GM18868 (cell line): ENCODE measurements around the gene AFF3.

ENCODE experiments used
- ATAC-seq: cut with Tn5 transposase; IDR thresholded peaks from one replicate; pipeline ENCODE4 v1.9.1; 2021; ENCODE audit warnings: mild to moderate bottlenecking, moderate library complexity; ENCODE audit not compliant: unreplicated experiment

Gene AFF3

DNA sequence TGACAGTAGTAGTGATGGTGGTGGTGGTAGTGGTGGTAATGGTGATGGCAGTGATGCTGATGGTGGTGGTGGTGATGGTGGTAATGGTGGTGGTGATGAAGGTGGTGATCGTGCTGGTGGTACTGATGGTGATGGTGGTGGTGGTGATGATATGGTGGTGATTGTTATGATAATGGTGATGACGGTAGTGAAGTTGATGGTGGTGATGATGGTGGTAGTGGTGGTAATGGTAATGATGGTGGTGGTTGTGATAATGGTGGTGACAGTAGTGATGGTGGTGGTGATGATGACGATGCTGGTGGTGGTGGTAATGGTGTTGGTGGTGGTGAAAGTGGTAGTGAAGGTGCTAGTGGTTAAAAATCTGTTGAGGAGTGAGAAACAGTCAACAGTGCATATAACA is 125.6 kb downstream of the AFF3 start:
- ATAC-seq: no peak

DNA sequence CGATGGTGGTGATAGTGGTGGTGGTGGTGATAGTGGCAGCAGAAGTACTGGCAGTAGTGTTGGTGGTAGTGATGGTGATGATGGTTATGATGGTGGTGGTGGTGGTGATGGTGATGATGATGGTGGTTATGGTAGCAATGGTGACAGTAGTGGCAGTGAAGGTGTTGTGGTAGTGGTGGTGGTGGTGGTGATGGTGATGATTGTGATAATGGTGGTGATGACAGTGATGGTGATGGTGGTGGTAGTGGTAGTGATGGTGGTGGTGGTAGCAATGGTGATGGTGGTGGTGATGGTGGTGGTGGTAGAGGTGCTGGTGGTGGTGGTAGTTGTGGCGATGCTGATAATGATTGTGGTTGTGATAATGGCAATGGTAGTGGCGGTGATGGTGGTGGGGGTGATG is 126.5 kb downstream of the AFF3 start:
- ATAC-seq: no peak

DNA sequence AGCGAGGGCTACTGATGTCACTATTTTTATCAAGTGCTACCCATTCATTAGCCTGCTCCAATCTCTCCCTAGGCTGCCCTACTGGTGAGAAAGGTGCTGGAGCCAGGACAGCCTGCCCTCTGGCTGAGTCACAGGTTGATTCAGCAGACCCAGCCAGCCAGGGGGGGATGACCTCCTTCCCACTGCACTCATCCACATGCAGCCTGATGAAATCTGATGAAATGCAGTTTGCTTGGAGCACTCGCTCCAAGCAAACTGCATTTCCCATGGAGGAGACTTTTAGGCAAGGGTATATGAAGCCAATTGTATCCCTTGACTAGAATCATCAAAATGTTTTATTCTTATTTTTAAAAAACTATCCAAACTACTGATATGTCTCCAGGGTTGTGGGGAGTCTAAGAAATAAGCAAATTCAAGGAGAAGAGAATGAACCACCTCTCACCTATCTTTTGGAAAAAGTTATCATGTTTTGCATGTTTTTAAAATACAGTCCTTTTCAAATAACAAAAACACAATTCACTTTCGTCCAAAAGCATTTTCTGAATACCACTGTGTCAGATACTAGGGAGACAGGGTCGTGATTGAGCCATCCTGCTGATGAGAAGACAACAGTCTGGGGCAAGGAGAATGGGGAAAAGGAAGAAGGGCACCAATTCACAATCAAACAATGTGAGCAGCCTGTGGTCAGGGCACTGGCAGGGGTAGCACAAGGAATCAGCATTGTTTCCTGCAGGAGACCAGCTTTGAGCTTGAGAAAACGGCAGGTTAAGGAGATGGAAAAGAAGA is 128.3 kb downstream of the AFF3 start:
- no peak for ATAC-seq

DNA sequence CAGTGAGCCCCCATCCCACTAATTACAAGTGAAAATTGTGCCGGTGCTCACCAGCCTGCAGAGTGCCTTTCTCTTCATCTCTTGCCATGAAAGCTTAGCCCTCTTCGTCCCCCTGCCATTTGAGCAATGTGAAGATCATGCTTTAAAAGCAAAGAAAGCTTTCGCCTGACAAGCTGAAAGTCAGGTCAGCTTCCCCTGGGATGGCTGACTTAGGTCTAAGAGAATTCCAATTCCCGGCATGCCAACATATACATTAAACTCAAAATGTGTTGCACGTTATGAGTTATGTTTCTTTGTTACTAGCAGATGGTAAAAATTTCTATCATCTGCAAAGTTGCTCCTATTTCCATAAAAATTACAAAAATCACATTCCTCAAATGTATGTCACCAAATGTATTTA is 129.8 kb downstream of the AFF3 start:
- ATAC-seq: no peak

DNA sequence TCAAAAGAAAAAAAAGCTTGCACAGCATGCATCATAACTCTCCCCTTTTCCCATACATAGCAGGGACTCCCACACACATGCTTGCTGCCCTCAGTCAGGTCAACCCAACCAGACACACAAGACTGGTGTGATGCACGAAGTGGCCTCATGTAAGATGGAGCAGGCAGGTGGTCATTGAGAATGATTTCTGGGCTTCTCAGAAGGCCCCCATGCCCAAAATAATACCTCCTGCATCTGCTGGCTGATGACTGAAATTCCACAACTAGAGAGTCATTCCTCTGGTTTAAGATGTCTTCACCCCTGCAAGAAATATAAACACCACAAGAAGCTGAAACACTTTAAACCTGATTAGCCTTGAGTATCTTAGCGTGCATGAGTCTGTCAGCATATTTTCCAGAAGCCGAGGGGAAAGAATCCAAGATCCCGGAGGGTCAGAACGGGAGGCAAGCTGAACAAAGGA is 131.1 kb downstream of the AFF3 start:
- ATAC-seq: no peak

DNA sequence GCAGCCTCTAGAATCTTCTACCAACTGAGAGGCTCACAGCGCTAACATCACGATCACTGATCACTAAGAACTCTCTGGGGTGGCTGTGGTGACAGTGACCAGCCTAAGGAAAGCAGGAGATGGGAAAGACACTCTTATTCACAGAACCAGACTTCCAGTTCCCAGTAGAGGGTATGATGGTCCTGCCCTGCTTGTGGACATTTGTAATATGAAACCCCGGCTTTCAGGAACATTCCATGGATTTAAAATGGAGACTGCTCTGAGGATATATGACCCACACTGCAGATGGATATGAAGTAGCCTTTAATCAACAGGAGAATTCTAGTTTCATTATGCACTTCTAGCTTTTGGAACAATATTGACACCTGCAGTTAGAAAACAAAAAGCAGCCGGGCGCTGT is 131.8 kb downstream of the AFF3 start:
- no peak for ATAC-seq

DNA sequence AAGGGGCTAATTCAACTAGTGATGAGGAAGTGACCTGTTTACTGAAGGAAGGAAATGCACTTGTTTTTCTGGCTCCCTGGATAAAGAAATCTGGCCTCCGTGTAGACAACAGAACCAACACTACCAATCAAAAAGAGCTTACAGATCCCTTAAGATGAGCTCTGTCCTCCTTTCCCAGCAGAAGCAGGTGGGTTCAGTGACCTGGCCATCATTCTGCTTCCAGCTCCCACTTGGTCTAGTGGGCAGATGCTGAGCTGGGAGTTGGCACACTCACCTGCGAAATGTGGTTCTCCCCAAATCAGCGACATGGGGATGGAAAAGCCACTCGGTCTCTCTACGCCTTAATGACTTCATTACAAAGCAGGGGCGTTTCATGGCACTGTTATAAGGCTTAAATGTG is 132.6 kb downstream of the AFF3 start:
- no peak for ATAC-seq

DNA sequence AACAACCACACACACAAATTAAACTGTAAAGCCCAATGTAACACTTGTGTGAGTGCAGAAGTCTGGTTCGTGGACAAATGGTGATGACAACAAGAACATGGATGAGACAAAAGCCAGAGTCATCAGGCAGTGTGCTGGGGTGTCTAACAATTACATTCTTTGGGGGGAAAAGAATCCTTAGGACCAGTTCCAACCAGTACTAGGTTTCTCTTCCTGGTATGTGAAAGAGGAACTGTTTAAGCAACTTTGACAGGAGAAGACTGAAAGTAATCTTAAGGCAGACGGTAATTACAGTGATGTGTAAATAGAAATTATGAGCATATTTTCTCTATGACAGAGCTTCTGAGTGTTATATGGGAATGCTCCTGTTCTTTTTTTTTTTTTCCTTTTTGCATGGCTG is 133.4 kb downstream of the AFF3 start:
- ATAC-seq: no peak

DNA sequence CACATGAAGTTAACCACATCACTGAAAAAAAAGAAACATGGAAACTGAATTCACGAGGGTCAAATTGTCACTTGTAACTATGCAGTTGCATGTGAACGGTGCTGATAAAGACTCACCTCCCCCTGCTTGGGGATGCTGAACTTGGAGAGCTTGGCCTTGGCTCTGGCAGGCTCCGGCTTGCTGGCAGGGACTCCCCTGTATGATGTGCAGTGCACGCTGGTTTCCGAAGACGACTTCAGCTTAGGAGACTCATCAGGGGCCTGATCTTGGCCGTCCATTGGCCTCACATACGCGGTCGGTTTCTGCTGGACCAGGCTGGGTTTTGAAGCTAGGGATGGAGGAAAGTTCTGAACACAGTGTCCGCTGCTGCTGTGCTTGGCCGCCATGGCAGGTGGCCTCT is 135.9 kb downstream of the AFF3 start:
- no peak for ATAC-seq

DNA sequence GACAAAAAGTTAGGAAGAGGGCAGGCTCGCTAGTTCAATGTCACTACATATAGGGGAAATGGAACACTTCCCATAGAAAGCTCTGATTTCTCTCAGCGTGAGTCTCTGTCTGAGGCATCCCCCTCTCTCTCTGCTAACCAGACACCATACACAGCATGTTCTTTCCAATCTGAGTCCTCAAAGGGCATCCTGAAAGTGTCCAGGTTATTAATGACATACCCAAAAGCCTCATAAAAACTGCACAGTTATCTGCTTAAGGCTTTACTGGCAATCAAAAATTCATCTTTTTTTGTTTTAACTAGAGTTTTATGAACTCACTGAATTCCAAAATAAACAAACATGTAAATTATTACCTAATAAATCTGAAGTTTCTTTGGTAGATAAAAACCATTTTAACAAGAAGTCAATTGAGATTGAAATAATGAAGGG is 137.4 kb downstream of the AFF3 start:
- ATAC-seq: no peak

DNA sequence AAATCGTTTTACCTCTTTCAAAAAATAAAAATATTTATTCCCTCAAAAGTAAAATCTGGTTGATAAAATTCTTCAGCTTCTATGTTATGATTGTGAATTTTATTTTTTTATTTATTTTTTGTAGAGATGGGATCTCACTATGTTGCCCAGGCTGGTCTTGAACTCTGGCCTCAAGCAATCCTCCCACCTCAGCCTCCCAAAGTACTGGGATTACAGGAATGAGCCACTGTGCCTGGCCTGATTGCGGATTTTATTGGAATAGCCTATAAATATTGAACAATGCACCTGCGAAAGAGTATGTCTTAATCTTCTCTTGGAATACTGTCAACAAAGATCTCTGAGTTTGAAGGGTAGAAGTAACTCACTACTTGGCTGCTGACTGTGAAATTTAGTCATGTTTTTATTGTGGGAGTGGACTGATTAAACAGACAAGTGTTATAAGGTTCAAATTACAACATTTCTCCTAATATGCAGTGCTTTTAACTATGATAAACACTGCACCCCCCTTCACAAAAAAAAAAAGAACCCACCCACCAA is 138.0 kb downstream of the AFF3 start:
- no peak for ATAC-seq

DNA sequence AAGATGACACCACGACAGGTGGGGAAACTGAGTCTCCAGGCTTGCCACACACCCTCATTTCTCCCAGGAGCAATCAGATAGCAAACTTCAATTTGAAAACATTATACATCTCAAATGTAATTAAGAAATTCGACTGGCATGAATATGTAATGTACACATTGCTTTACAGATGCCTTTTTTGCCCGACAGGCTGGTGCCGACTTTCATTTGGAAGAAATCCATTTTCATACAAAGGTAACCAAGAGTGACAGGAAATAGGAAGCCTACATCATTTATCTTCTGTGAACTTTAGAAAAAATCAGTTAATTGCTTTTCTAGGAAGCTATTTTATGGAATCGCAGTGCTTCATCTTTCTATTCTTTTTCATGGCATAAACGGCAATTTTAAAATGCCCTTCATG is 140.3 kb downstream of the AFF3 start:
- ATAC-seq: no peak

DNA sequence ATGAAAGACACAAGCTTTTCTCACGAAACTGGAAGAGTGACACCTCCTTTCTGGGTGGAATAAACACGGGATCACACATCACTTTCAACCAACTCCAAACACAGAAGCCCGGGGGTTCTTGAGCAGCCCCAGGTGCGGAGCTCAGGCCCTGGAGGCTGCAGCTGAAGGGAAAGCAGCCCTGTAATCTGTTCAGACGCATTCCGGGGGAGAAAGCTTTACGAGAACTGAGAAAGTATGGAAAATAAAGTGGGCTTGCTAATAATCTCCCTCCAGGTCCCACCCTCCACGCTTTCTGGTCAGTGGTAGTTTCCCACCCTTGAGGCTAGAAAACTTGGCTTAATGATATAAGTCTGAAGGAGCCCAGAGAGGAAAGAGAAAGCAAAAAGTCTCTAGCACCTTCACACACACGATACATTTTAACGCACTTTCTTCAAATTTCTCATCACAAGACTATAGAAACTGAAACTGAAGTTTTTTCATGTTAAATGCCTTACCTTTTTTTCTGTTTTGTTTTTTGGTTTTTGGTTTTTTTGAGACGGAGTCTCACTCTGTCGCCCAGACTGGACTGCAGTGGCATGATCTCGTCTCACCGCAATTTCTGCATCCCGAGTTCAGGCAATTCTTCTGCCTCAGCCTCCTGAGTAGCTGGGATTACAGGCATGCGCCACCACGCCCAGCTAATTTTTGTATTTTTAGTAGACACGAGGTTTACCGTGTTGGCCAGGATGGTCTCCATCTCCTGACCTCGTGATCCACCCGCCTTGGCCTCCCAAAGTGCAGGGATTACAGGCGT is 141.3 kb downstream of the AFF3 start:
- no peak for ATAC-seq

DNA sequence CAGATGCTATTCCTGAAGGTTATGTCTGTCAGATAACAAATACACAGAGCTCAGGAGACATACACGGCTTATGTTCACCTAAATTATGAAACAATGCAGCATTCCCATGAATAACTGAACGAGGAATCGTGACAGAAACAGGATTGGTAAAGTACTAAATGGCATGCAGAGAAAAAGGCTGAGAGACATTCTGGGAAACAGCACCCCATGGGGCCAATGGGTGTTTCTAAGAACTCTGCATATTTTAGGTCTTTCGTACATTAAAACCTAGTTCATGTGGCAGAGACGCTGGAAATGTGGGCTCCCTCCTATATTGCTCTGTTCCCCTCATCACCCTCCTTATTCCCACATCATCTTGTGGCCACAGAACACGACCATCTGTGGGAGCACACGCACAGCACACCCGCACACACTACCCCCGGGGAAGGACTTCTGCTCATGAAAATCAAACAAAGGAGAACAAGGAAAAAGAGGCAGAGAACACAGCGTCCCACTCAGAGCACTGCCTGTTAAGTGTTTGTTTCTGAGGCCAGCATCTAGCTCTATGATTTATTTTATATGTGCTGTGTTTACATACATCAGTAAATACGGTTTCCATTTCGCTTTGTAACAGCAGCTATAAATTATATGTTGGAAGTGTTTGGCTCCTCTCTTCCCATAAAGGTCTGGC is 143.6 kb downstream of the AFF3 start:
- ATAC-seq: no peak

DNA sequence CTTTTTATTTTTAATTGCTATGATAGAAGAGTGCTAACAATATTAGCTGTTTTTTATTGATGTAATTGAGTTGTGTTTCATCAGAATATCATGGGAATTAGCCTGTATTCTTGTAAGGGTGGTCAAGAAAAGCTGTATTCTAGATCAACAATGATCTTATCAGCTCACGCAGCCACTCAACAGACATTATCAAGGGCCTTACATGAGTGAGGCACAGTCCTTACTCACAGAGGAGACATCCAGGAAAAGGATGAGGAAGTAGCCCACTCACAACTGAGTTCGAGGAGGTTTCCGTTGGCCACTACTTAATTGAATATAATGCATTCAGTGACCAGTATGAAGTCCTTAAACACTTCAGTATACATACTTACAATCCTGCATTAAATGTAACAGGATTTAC is 152.5 kb downstream of the AFF3 start:
- no peak for ATAC-seq

DNA sequence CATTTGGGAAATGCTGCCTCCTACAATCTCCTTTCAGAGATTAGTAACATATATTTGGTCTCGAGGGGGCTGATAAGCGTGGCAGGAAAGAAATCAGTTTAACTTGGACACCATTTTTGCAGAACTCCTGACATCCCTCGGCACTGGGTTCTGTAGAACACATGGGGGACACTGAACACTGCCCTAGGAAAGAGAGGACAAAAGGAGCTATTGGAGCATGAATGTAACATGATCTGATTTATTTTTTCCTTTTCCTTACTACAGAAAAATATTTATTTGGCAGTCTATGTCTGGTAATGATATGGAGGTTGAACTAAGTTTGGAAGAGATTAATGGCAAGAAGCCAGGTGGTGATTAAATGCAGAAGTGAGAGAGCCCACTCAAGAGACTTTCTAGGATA is 153.8 kb downstream of the AFF3 start:
- ATAC-seq: no peak

DNA sequence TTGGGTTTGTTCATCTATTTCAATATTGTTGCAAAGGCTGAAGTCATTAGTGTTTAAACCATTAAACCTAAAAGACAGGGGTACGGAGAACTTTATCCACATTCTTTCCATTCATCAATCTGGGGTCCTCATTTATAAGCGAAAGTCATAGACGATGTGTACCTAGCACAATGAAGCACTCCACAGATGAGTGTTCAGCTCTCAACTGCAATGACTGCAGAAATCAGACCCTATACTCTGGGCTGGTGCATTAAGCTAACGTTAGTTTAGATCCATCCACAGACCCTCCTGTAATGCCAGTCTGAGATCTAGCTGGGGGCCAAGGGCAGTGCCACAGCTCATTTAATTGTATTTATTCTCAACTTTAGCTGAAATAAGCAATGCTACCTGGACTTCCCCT is 155.2 kb downstream of the AFF3 start:
- ATAC-seq: no peak

DNA sequence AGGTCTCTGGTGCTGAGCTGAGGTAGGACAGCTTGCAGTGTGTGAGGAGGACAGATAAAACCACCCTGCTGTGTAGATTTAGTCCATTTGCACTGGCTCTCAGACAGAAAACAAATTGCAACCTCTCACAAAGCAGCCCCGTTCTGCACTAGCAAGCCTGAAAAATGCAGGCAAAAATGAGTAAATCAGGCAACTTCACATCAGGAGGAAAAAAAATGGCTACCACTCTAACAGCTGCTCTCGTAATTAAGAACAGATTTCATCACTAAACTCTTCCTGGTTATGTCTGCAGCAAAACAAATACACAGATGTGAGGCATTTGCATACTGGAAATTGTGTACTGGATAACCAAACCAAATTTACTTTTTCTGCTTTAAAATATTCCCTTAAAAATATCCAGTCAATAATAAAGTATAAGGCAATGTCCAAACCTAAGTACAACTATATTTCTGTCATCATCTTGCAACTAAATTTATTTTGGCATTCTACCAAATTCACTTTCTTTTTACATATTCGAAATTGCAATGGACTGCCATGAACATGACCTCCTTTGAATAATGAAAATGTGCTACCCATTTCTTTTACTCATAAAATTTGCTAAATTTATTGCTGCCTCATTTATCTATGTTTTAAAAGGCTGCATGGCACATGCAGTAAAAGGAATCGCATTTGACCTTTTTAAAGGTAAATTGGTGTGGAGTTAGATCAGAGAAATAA is 157.4 kb downstream of the AFF3 start:
- ATAC-seq: no peak

DNA sequence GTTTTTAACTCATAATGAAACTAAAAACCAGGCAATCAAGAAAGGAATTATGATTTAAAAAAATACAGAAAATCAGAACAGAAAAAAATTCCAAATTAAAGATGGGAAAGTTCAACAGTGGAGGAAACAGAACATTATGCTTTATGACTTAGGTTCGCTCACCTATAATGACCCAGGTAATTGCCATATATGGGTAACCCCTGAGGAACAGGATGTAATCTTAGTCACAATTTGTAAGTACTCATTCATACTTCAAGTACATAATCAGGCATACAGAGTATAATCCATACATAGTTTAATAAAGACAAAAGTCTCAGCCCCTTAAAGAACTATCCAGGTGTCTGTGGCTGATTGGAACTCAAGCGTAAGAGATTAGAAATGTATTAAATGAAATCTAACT is 159.6 kb downstream of the AFF3 start:
- no peak for ATAC-seq

DNA sequence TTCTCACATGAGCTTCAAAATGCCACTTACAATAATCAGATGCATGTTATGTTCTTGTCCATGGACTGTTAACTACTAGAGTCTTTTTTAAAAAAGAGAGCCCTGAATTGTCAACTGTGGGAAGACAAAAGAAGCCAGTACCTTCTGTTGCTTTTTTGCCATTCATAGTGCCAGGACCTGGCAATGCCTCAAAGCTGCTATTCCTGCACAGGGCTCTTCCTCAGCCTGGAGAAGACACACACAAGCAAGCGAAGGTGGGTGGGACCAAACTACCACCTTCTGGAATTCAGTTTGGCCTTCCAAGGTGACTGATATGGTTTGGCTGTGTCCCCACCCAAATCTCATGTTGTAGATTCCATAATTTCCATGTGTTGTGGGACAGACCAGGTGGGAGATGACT is 160.6 kb downstream of the AFF3 start:
- ATAC-seq: no peak

DNA sequence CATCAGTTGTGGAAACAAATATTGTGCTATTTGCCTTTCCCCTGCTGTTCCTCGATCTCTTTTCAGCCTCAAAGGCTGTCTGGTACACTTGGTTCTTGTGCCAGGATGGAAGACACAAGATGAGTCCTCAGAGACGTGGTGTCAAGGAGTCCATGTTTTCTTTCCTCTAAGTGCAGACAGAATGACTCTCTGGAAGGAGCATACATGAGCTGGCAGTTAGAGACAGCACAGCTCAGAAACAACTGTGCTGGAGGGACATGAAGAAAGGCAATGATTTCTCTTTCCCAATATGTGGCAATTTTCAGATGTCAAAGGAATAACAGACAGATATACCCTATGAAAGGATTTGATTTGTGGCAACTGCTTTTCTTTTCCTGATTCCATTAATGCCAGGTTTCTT is 162.2 kb downstream of the AFF3 start:
- ATAC-seq: no peak
